Calu3 (cell line): Measurements from ENCODE around the gene DCANP1. TPM values are rescaled to one million over a fixed set of nuclear protein-coding genes. Genes with fewer than 3 reads are reported as not detected.

ENCODE experiments used
- BruUV-seq: library from RNA; stranded (reverse); fragments of 400-500 nt; replicated peaks from 2 replicates; lab custom pipeline; 2021; lab: Mats Ljungman, UMichigan
- CTCF ChIA-PET: fragments of 300-600 bp; sonication (Branson Sonifier 250); formaldehyde crosslinking; loops from one replicate; lab custom pipeline; 2022; ENCODE audit warnings: antibody characterized with exemption; lab: Charles Lee
- DNase-seq: peaks from one replicate; pipeline ENCODE4 v3.0.0; 2022
- H3K27ac Mint-ChIP-seq: one replicate; pipeline ENCODE4 v1.8.0; 2022; ENCODE audit warnings: mixed read lengths; ENCODE audit not compliant: unreplicated experiment
- H3K27me3 Mint-ChIP-seq: one replicate; pipeline ENCODE4 v1.8.0; 2022; ENCODE audit warnings: mixed read lengths; ENCODE audit not compliant: unreplicated experiment
- H3K36me3 Mint-ChIP-seq: one replicate; pipeline ENCODE4 v1.8.0; 2022; ENCODE audit warnings: mild to moderate bottlenecking, moderate library complexity, mixed read lengths; ENCODE audit not compliant: insufficient read depth, unreplicated experiment
- H3K4me1 Mint-ChIP-seq: one replicate; pipeline ENCODE4 v1.8.0; 2022; ENCODE audit warnings: mild to moderate bottlenecking, low read depth, mixed read lengths; ENCODE audit not compliant: unreplicated experiment
- H3K4me3 Mint-ChIP-seq: one replicate; pipeline ENCODE4 v1.8.0; 2022; ENCODE audit warnings: mild to moderate bottlenecking, low read depth, moderate library complexity, mixed read lengths; ENCODE audit not compliant: unreplicated experiment
- H3K9me3 Mint-ChIP-seq: one replicate; pipeline ENCODE4 v1.8.0; 2022; ENCODE audit warnings: low read depth, mixed read lengths; ENCODE audit not compliant: unreplicated experiment
- CTCF ChIP-seq: fragments of 200-600 bp; IDR thresholded peaks from one replicate; pipeline ENCODE4 v1.8.0; 2022; ENCODE audit warnings: antibody characterized with exemption; ENCODE audit not compliant: unreplicated experiment
- intact Hi-C: fragments of 100-400 bp; cut with micrococcal nuclease; formaldehyde crosslinking; loops from one replicate; pipeline ENCODE4 v1.10.0; 2022; ENCODE audit not compliant: unreplicated experiment
- total RNA-seq: library from RNA; stranded (reverse); gene quantifications from 2 replicates; pipeline ENCODE4 v1.2.3, GENCODE V29; 2022

Gene DCANP1
- total RNA-seq, 1 experiment from 2014 or later: not detected

GRCh38 chr5:135471726-135472125 is 24.6 kb upstream of the DCANP1 start:
- intact Hi-C loops: no loop called here
- Mint-ChIP-seq H3K4me3 (no peak overlapping the region), H3K27me3 (no peaks in the 10 kb centered on the region), H3K36me3 (no peaks in the 10 kb centered on the region), H3K27ac (no peak overlapping the region), H3K4me1 (no peaks in the 10 kb centered on the region), H3K9me3 (no peaks in the 10 kb centered on the region)
- DNase-seq: no peak
- CTCF ChIA-PET: no interaction called here
- BruUV-seq: no TSS peak
- no peak for TF ChIP-seq CTCF

GRCh38 chr5:135469911-135470310 is 22.8 kb upstream of the DCANP1 start:
- Mint-ChIP-seq H3K27ac (no peak overlapping the region), H3K9me3 (no peaks in the 10 kb centered on the region), H3K36me3 (no peaks in the 10 kb centered on the region), H3K4me3 (no peak overlapping the region), H3K4me1 (peaks cover 8% of the 10 kb centered on the region), H3K27me3 (no peaks in the 10 kb centered on the region)
- TF ChIP-seq CTCF: no peak
- CTCF ChIA-PET: no interaction called here
- no TSS peak for BruUV-seq
- no peak for DNase-seq
- intact Hi-C loops: loop anchor here (5.0 kb wide), 1 partner anchor 257 kb away; no protein-coding TSS in a partner anchor

- no peak overlapping the region for H3K27ac Mint-ChIP-seq
- no peaks in the 10 kb centered on the region for H3K27me3 Mint-ChIP-seq
- DNase-seq: no peak
- H3K4me1 Mint-ChIP-seq: peaks cover 8% of the 10 kb centered on the region
- BruUV-seq: no TSS peak
- no peaks in the 10 kb centered on the region for H3K36me3 Mint-ChIP-seq
- CTCF ChIA-PET: interaction anchor here (3.8 kb wide), 1 partner anchor 83 kb away, joined by 101 read pairs; no protein-coding TSS in a partner anchor
- intact Hi-C loops: loop anchor here (5.0 kb wide), 1 partner anchor 259 kb away; no protein-coding TSS in a partner anchor
- H3K9me3 Mint-ChIP-seq: no peaks in the 10 kb centered on the region
- no peak overlapping the region for H3K4me3 Mint-ChIP-seq
- no peak for TF ChIP-seq CTCF
These were observed 21.4 kb upstream of the DCANP1 start for GRCh38 chr5:135468541-135468940.

GRCh38 chr5:135467871-135468485 is 20.8 kb upstream of the DCANP1 start:
- no peak for DNase-seq
- Mint-ChIP-seq H3K9me3 (no peaks in the 10 kb centered on the region), H3K4me1 (peaks cover 8% of the 10 kb centered on the region), H3K4me3 (no peak overlapping the region), H3K27ac (no peak overlapping the region), H3K36me3 (no peaks in the 10 kb centered on the region), H3K27me3 (no peaks in the 10 kb centered on the region)
- no TSS peak for BruUV-seq
- no peak for TF ChIP-seq CTCF
- CTCF ChIA-PET: interaction anchor here (2.7 to 3.8 kb wide), 2 partner anchors 84 to 93 kb away, joined by 6 to 101 read pairs; no protein-coding TSS in a partner anchor
- intact Hi-C loops: loop anchor here (5.0 kb wide), 1 partner anchor 259 kb away; no protein-coding TSS in a partner anchor
